ENCODE results near the gene POLR2H. TPM values are rescaled to one million over a fixed set of nuclear protein-coding genes. Genes with fewer than 3 reads are reported as not detected.

Gene POLR2H
- total RNA-seq, 1 experiment from 2014 or later: 156 TPM

DNA sequence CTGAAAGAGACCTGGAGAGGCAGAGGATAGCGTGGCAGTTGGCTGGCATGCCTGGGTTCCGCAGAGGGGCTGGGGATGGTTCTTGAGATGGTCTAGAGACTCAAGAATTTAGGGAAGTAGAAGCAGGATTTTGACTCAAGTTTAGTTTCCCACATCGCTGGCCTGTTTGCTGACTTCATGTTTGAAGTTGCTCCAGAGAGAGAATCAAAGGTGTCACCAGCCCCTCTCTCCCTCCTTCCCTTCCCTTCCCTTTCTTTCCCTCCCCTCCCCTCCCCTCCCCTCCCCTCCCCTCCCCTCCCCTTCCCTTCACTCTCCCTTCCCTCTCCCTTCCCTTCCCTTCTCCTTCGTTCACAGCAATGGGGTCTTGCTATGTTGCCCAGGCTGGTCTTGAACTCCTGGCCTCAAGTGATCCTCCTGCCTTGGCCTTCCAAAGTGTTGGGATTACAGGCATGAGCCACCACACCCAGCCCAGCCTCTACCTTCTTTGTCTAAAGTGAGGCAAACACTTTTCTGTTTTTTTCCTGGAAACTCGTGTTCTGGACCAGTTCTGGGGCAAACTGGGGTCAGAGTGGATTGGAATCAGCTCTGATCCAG lies 28.5 kb downstream of the POLR2H start:
- DNase-seq (ENCODE audit: low read depth, low spot score): no peak
- TF ChIP-seq, protein P1, sequence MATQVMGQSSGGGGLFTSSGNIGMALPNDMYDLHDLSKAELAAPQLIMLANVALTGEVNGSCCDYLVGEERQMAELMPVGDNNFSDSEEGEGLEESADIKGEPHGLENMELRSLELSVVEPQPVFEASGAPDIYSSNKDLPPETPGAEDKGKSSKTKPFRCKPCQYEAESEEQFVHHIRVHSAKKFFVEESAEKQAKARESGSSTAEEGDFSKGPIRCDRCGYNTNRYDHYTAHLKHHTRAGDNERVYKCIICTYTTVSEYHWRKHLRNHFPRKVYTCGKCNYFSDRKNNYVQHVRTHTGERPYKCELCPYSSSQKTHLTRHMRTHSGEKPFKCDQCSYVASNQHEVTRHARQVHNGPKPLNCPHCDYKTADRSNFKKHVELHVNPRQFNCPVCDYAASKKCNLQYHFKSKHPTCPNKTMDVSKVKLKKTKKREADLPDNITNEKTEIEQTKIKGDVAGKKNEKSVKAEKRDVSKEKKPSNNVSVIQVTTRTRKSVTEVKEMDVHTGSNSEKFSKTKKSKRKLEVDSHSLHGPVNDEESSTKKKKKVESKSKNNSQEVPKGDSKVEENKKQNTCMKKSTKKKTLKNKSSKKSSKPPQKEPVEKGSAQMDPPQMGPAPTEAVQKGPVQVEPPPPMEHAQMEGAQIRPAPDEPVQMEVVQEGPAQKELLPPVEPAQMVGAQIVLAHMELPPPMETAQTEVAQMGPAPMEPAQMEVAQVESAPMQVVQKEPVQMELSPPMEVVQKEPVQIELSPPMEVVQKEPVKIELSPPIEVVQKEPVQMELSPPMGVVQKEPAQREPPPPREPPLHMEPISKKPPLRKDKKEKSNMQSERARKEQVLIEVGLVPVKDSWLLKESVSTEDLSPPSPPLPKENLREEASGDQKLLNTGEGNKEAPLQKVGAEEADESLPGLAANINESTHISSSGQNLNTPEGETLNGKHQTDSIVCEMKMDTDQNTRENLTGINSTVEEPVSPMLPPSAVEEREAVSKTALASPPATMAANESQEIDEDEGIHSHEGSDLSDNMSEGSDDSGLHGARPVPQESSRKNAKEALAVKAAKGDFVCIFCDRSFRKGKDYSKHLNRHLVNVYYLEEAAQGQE (IDR thresholded peaks at IDR 0.05; ENCODE audit: insufficient read depth in 1 of 2, low read depth in 2 of 2, low read length in 1 of 2): no peak
- no peak for TF ChIP-seq TCF7L2 (IDR thresholded peaks at IDR 0.05; ENCODE audit: low read depth, low read length)
- TF ChIP-seq SIN3A (IDR thresholded peaks at IDR 0.05; ENCODE audit: borderline replicate concordance, insufficient read depth, low read depth, low read length): no peak
- TF ChIP-seq, protein P2, sequence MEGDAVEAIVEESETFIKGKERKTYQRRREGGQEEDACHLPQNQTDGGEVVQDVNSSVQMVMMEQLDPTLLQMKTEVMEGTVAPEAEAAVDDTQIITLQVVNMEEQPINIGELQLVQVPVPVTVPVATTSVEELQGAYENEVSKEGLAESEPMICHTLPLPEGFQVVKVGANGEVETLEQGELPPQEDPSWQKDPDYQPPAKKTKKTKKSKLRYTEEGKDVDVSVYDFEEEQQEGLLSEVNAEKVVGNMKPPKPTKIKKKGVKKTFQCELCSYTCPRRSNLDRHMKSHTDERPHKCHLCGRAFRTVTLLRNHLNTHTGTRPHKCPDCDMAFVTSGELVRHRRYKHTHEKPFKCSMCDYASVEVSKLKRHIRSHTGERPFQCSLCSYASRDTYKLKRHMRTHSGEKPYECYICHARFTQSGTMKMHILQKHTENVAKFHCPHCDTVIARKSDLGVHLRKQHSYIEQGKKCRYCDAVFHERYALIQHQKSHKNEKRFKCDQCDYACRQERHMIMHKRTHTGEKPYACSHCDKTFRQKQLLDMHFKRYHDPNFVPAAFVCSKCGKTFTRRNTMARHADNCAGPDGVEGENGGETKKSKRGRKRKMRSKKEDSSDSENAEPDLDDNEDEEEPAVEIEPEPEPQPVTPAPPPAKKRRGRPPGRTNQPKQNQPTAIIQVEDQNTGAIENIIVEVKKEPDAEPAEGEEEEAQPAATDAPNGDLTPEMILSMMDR (IDR thresholded peaks at IDR 0.05): no peak
- TF ChIP-seq POLR2AphosphoS5 (IDR thresholded peaks at IDR 0.05; ENCODE audit: low read depth, low read length): no peak
- intact Hi-C loops (cut with micrococcal nuclease; ENCODE audit: unreplicated experiment): no loop called here
- Histone ChIP-seq H3K9me3 (ENCODE audit: control insufficient read depth, insufficient read depth, low read depth, low read length) (no peaks in the 10 kb centered on the region), H3K4me3 (ENCODE audit: low read depth in 2 of 2, low read length in 2 of 2) (no peak overlapping the region), H3K4me1 (ENCODE audit: control insufficient read depth, insufficient read depth, low read length) (no peaks in the 10 kb centered on the region), H3K27ac (ENCODE audit: low read length) (no peak overlapping the region), H3K36me3 (ENCODE audit: control insufficient read depth, insufficient read depth, low read length) (no peaks in the 10 kb centered on the region), H3K27me3 (ENCODE audit: control insufficient read depth, insufficient read depth, low read length) (no peaks in the 10 kb centered on the region)
- no peak for ATAC-seq
- POLR2A ChIA-PET: no interaction called here
- no TSS peak for BruUV-seq (replicated peaks)
- in situ Hi-C loops (cut with HindIII; ENCODE audit: low pct_unique_long_range_greater_than_20kb, low sequenced_read_pairs): no loop called here
- CTCF ChIA-PET: interaction anchor here (2.0 kb wide), 1 partner anchor 18 kb away, joined by 5 read pairs; no protein-coding TSS in a partner anchor

DNA sequence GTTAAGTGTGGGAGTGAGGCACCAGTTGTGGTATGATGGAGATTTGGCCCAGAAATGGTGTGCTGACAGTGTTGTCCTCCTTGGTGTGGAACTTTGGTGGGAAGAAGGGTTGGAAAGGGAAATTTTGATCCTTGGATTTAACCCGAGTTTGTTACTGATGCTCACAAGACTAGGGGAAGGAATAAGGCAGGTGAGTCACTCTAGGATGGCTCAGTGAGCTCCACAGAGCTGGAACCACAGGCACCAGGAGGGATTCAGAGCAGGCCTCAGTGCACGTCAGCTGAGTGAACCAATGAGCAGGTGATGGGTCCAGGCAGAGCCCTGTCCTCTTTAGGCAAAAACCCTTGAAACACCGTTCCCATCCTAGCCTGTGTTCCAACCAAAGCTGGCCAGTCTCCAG lies 29.8 kb downstream of the POLR2H start:
- ATAC-seq (no peak), DNase-seq (ENCODE audit: low read depth, low spot score) (no peak)
- Histone ChIP-seq H3K36me3 (ENCODE audit: control insufficient read depth, insufficient read depth, low read length) (no peaks in the 10 kb centered on the region), H3K9me3 (ENCODE audit: control insufficient read depth, insufficient read depth, low read depth, low read length) (no peaks in the 10 kb centered on the region), H3K4me3 (ENCODE audit: low read depth in 2 of 2, low read length in 2 of 2) (no peak overlapping the region), H3K27ac (ENCODE audit: low read length) (no peak overlapping the region), H3K27me3 (ENCODE audit: control insufficient read depth, insufficient read depth, low read length) (no peaks in the 10 kb centered on the region), H3K4me1 (ENCODE audit: control insufficient read depth, insufficient read depth, low read length) (no peaks in the 10 kb centered on the region)
- ChIA-PET POLR2A (no interaction called here), CTCF (no interaction called here)
- BruUV-seq (replicated peaks): no TSS peak
- in situ Hi-C loops (cut with HindIII; ENCODE audit: low pct_unique_long_range_greater_than_20kb, low sequenced_read_pairs) (no loop called here), intact Hi-C loops (cut with micrococcal nuclease; ENCODE audit: unreplicated experiment) (no loop called here)
- TF ChIP-seq POLR2AphosphoS5 (IDR thresholded peaks at IDR 0.05; ENCODE audit: low read depth, low read length): no peak
- TF ChIP-seq TCF7L2 (IDR thresholded peaks at IDR 0.05; ENCODE audit: low read depth, low read length): no peak
- TF ChIP-seq, protein P1 (IDR thresholded peaks at IDR 0.05; ENCODE audit: insufficient read depth in 1 of 2, low read depth in 2 of 2, low read length in 1 of 2): no peak
- TF ChIP-seq, protein P2 (IDR thresholded peaks at IDR 0.05): no peak
- TF ChIP-seq SIN3A (IDR thresholded peaks at IDR 0.05; ENCODE audit: borderline replicate concordance, insufficient read depth, low read depth, low read length): no peak

All from Panc1 (cell line).